ENCODE results near the gene ATXN7L1.

- no peak for TF ChIP-seq CTCF (conservative IDR thresholded peaks at IDR 0.05; ENCODE audit: low read depth, low read length)
- TF ChIP-seq EZH2 (IDR thresholded peaks at IDR 0.05; ENCODE audit: borderline replicate concordance, low read depth, low read length, poor library complexity, severe bottlenecking) = no peak
Measured at GRCh38 chr7:105591522-105591921, 284.9 kb downstream of the ATXN7L1 start.
